Keratinocyte (primary cell): ENCODE results near the gene NLRP11.

Experiments
- CTCF ChIP-seq, 3 experiments: IDR thresholded peaks in 1 of 3; conservative IDR thresholded peaks in 1 of 3; optimal IDR thresholded peaks in 1 of 3; 2 replicates in 2 of 3; 3 replicates in 1 of 3; pipeline versions ENCODE3 to v1.5.1; 2011; ENCODE audit warnings: low read length in 3 of 3, mild to moderate bottlenecking in 3 of 3, moderate library complexity in 2 of 3, control low read depth in 1 of 3, inconsistent platforms in 1 of 3; ENCODE audit not compliant: insufficient read depth in 2 of 3; ENCODE audit errors: extremely low read depth in 1 of 3
- EZH2 ChIP-seq: IDR thresholded peaks from one replicate; pipeline ENCODE4 v1.6.1; 2012; ENCODE audit warnings: inconsistent platforms, mild to moderate bottlenecking, low read length, moderate library complexity

- TF ChIP-seq EZH2 = no peak
- no peak for TF ChIP-seq CTCF (optimal IDR thresholded peaks at IDR 0.05 in 1 of 3, IDR thresholded peaks at IDR 0.05 in 1 of 3, conservative IDR thresholded peaks at IDR 0.05 in 1 of 3; ENCODE audit: extremely low read depth in 1 of 3, insufficient read depth in 2 of 3, low read length in 3 of 3)
These were observed 35.3 kb upstream of the NLRP11 start for GRCh38 chr19:55867101-55867500.
